Mucosa of rectum (tissue), 2 donors: ENCODE data around the gene FLNC.

Experiments used
- H3K27ac ChIP-seq, 2 donors: one replicate each; pipeline ENCODE4 v1.7.0; 2013; ENCODE audit warnings: inconsistent platforms in 2 of 2, low read depth in 2 of 2, low read length in 2 of 2
- H3K27me3 ChIP-seq, 2 donors: one replicate each; pipeline ENCODE4 v1.7.0; 2013; ENCODE audit warnings: low read length in 2 of 2; ENCODE audit not compliant: control insufficient read depth in 2 of 2, insufficient read depth in 2 of 2
- H3K36me3 ChIP-seq, 2 donors: one replicate each; pipeline ENCODE4 v1.7.0; 2013; ENCODE audit warnings: low read length in 2 of 2; ENCODE audit not compliant: control insufficient read depth in 2 of 2, insufficient read depth in 2 of 2
- H3K4me1 ChIP-seq, 2 donors: one replicate each; pipeline ENCODE4 v1.7.0; 2013; ENCODE audit warnings: low read length in 2 of 2, mild to moderate bottlenecking in 1 of 2; ENCODE audit not compliant: control insufficient read depth in 2 of 2, insufficient read depth in 2 of 2
- H3K4me3 ChIP-seq, 2 donors: one replicate each; pipeline ENCODE4 v1.7.0; 2013; ENCODE audit warnings: low read length in 2 of 2
- H3K9ac ChIP-seq, 2 donors: one replicate each; pipeline ENCODE4 v1.7.0; 2013; ENCODE audit warnings: low read length in 2 of 2, low read depth in 1 of 2, mild to moderate bottlenecking in 1 of 2
- H3K9me3 ChIP-seq, 2 donors: one replicate each; pipeline ENCODE4 v1.7.0; 2013; ENCODE audit warnings: low read length in 2 of 2; ENCODE audit not compliant: control insufficient read depth in 2 of 2
- donor health status: healthy.
- donor health status: Normal muscosa, but diverticular disease.

The FLNC gene

GRCh38 chr7:128791972-128792327, 38.3 kb upstream of the FLNC start:
- Histone ChIP-seq H3K27me3 (peaks cover 0 to 6% of the 10 kb centered on the region in 2 donors), H3K9me3 (no peaks in the 10 kb centered on the region), H3K9ac (peak overlapping the region in 1 of 2 donors; percentile 61), H3K36me3 (no peaks in the 10 kb centered on the region), H3K27ac (no peak overlapping the region), H3K4me1 (peaks cover 6 to 7% of the 10 kb centered on the region in 2 donors), H3K4me3 (peak overlapping the region; percentile 69 to 77)

GRCh38 chr7:128792471-128793180, 37.6 kb upstream of the FLNC start:
- Histone ChIP-seq H3K27ac (no peak overlapping the region), H3K36me3 (no peaks in the 10 kb centered on the region), H3K4me3 (no peak overlapping the region), H3K9ac (no peak overlapping the region), H3K4me1 (peaks cover 6 to 7% of the 10 kb centered on the region in 2 donors), H3K9me3 (no peaks in the 10 kb centered on the region), H3K27me3 (peaks cover 0 to 6% of the 10 kb centered on the region in 2 donors)

GRCh38 chr7:128793181-128793547, 37.0 kb upstream of the FLNC start:
- peaks cover 6 to 7% of the 10 kb centered on the region in 2 donors for H3K4me1 ChIP-seq
- no peaks in the 10 kb centered on the region for H3K36me3 ChIP-seq
- H3K27ac ChIP-seq = no peak overlapping the region
- H3K27me3 ChIP-seq = peaks cover 0 to 6% of the 10 kb centered on the region in 2 donors
- no peak overlapping the region for H3K4me3 ChIP-seq
- H3K9me3 ChIP-seq = no peaks in the 10 kb centered on the region
- no peak overlapping the region for H3K9ac ChIP-seq

GRCh38 chr7:128794020-128794419, 36.2 kb upstream of the FLNC start:
- Histone ChIP-seq H3K27me3 (peaks cover 0 to 6% of the 10 kb centered on the region in 2 donors), H3K36me3 (no peaks in the 10 kb centered on the region), H3K4me3 (no peak overlapping the region), H3K9ac (no peak overlapping the region), H3K4me1 (peaks cover 6 to 7% of the 10 kb centered on the region in 2 donors), H3K27ac (no peak overlapping the region), H3K9me3 (no peaks in the 10 kb centered on the region)

GRCh38 chr7:128794436-128794835, 35.8 kb upstream of the FLNC start:
- peaks cover 0 to 6% of the 10 kb centered on the region in 2 donors for H3K27me3 ChIP-seq
- H3K4me1 ChIP-seq = peaks cover 6 to 7% of the 10 kb centered on the region in 2 donors
- no peaks in the 10 kb centered on the region for H3K9me3 ChIP-seq
- no peak overlapping the region for H3K4me3 ChIP-seq
- H3K9ac ChIP-seq = no peak overlapping the region
- no peaks in the 10 kb centered on the region for H3K36me3 ChIP-seq
- H3K27ac ChIP-seq = no peak overlapping the region

- H3K4me1 ChIP-seq = peaks cover 6 to 7% of the 10 kb centered on the region in 2 donors
- no peak overlapping the region for H3K27ac ChIP-seq
- no peak overlapping the region for H3K4me3 ChIP-seq
- H3K36me3 ChIP-seq = no peaks in the 10 kb centered on the region
- H3K9me3 ChIP-seq = no peaks in the 10 kb centered on the region
- H3K9ac ChIP-seq = no peak overlapping the region
- H3K27me3 ChIP-seq = peaks cover 0 to 6% of the 10 kb centered on the region in 2 donors
Observed at GRCh38 chr7:128795129-128795528, 35.1 kb upstream of the FLNC start.

GRCh38 chr7:128796327-128796726, 33.9 kb upstream of the FLNC start:
- H3K27ac ChIP-seq = no peak overlapping the region
- no peak overlapping the region for H3K4me3 ChIP-seq
- H3K9me3 ChIP-seq = no peaks in the 10 kb centered on the region
- H3K9ac ChIP-seq = no peak overlapping the region
- peaks cover 0 to 6% of the 10 kb centered on the region in 2 donors for H3K27me3 ChIP-seq
- no peaks in the 10 kb centered on the region for H3K36me3 ChIP-seq
- peaks cover 3 to 9% of the 10 kb centered on the region in 2 donors for H3K4me1 ChIP-seq

- H3K9ac ChIP-seq = no peak overlapping the region
- H3K4me1 ChIP-seq = peaks cover 0 to 3% of the 10 kb centered on the region in 2 donors
- H3K36me3 ChIP-seq = no peaks in the 10 kb centered on the region
- no peaks in the 10 kb centered on the region for H3K9me3 ChIP-seq
- no peak overlapping the region for H3K4me3 ChIP-seq
- H3K27ac ChIP-seq = no peak overlapping the region
- no peaks in the 10 kb centered on the region for H3K27me3 ChIP-seq
Observed at GRCh38 chr7:128799451-128799850, 30.8 kb upstream of the FLNC start.

GRCh38 chr7:128800567-128800966, 29.6 kb upstream of the FLNC start:
- peaks cover 0 to 3% of the 10 kb centered on the region in 2 donors for H3K4me1 ChIP-seq
- no peak overlapping the region for H3K4me3 ChIP-seq
- H3K36me3 ChIP-seq = no peaks in the 10 kb centered on the region
- no peak overlapping the region for H3K27ac ChIP-seq
- H3K9ac ChIP-seq = no peak overlapping the region
- no peaks in the 10 kb centered on the region for H3K9me3 ChIP-seq
- H3K27me3 ChIP-seq = no peaks in the 10 kb centered on the region

- Histone ChIP-seq H3K9ac (no peak overlapping the region), H3K9me3 (no peaks in the 10 kb centered on the region), H3K4me3 (peak overlapping the region in 1 of 2 donors; percentile 9), H3K27ac (no peak overlapping the region), H3K4me1 (peaks cover 0 to 3% of the 10 kb centered on the region in 2 donors), H3K36me3 (no peaks in the 10 kb centered on the region), H3K27me3 (no peaks in the 10 kb centered on the region)
Observed at GRCh38 chr7:128801003-128801402, 29.2 kb upstream of the FLNC start.
